Central memory CD8-positive, alpha-beta T cell (primary cell): ENCODE results near the gene CSAD.
A peak's percentile ranks its signal among the peaks of the same experiment; 100 is the strongest.
"Not testable (repeated sequence)": the region's sequence is repeated elsewhere in the genome, so short reads cannot be mapped to it uniquely, and the experiment has no call there.

Experiments
- ATAC-seq: fragments of 150-1000 bp; cut with Tn5 transposase; replicated peaks from 2 replicates; pipeline ENCODE4 v1.10.0; 2022; ENCODE audit warnings: mild to moderate bottlenecking, moderate FRiP score, moderate number of reproducible peaks; ENCODE audit not compliant: poor library complexity, severe bottlenecking; ENCODE audit errors: extremely low read depth
- DNase-seq, 2 donors: peaks; one replicate each; pipeline ENCODE4 v3.0.0; 2021; ENCODE audit warnings: low spot score in 2 of 2
- H3K27ac Mint-ChIP-seq: one replicate; pipeline ENCODE4 v1.8.0; 2022; ENCODE audit warnings: low read depth, mild to moderate bottlenecking, moderate library complexity, mixed read lengths
- H3K27me3 Mint-ChIP-seq: one replicate; pipeline ENCODE4 v1.8.0; 2022; ENCODE audit warnings: mixed read lengths
- H3K36me3 Mint-ChIP-seq: one replicate; pipeline ENCODE4 v1.8.0; 2022; ENCODE audit warnings: mild to moderate bottlenecking, moderate library complexity, mixed read lengths; ENCODE audit not compliant: insufficient read depth
- H3K4me1 Mint-ChIP-seq: one replicate; pipeline ENCODE4 v1.8.0; 2022; ENCODE audit warnings: mixed read lengths
- H3K4me3 Mint-ChIP-seq: one replicate; pipeline ENCODE4 v1.8.0; 2022; ENCODE audit warnings: mild to moderate bottlenecking, moderate library complexity, mixed read lengths
- H3K9me3 Mint-ChIP-seq: one replicate; pipeline ENCODE4 v1.8.0; 2022; ENCODE audit warnings: mixed read lengths

The CSAD gene

GRCh38 chr12:53213348-53213747 lies 32.6 kb upstream of the CSAD start:
- Mint-ChIP-seq H3K4me1 (peaks cover 72% of the 10 kb centered on the region), H3K4me3 (no peak overlapping the region), H3K9me3 (no peaks in the 10 kb centered on the region), H3K36me3 (peaks cover 20% of the 10 kb centered on the region), H3K27ac (peak overlapping the region; percentile 12), H3K27me3 (no peaks in the 10 kb centered on the region)
- peak; percentile 69 for ATAC-seq
- peak; percentile 70 to 84 for DNase-seq

DNA sequence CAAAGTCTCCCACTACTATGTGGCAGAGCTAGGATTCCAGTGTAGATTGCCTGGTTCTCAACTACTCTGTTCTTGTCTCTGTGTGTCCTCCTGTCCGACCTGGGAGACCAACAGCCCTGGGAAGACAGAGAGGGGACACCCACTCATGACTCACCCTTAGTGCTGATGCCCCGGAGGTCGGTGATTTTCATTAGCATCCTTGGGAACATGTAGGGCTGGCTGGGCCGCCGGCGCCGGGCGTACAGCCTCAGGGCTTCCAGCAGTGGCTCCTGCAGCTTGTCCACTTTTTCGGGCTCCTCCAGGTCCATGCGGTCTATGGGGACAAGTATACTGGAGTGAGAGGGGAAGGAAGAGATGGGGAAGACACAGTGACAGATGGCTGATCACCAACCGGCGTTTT lies 32.2 kb upstream of the CSAD start:
- Mint-ChIP-seq H3K4me3 (no peak overlapping the region), H3K27ac (peak overlapping the region; percentile 12), H3K36me3 (peaks cover 23% of the 10 kb centered on the region), H3K4me1 (peaks cover 72% of the 10 kb centered on the region), H3K27me3 (no peaks in the 10 kb centered on the region), H3K9me3 (no peaks in the 10 kb centered on the region)
- ATAC-seq: no peak
- DNase-seq: no peak

GRCh38 chr12:53211476-53212381 lies 31.0 kb upstream of the CSAD start:
- peaks cover 25% of the 10 kb centered on the region for H3K36me3 Mint-ChIP-seq
- DNase-seq: no peak
- H3K4me1 Mint-ChIP-seq: peaks cover 71% of the 10 kb centered on the region
- no peaks in the 10 kb centered on the region for H3K27me3 Mint-ChIP-seq
- peak overlapping the region; percentile 63 for H3K27ac Mint-ChIP-seq
- ATAC-seq: no peak
- no peak overlapping the region for H3K4me3 Mint-ChIP-seq
- H3K9me3 Mint-ChIP-seq: no peaks in the 10 kb centered on the region

- Mint-ChIP-seq H3K9me3 (no peaks in the 10 kb centered on the region), H3K4me3 (no peak overlapping the region), H3K4me1 (peaks cover 71% of the 10 kb centered on the region), H3K27ac (no peak overlapping the region), H3K27me3 (no peaks in the 10 kb centered on the region), H3K36me3 (peaks cover 28% of the 10 kb centered on the region)
- ATAC-seq: no peak
- DNase-seq: no peak
Measured at GRCh38 chr12:53210843-53211242, 30.1 kb upstream of the CSAD start.

GRCh38 chr12:53208877-53209463 lies 28.2 kb upstream of the CSAD start:
- Mint-ChIP-seq H3K27me3 (no peaks in the 10 kb centered on the region), H3K27ac (peak overlapping the region; percentile 86), H3K36me3 (peaks cover 29% of the 10 kb centered on the region), H3K9me3 (no peaks in the 10 kb centered on the region), H3K4me1 (peaks cover 63% of the 10 kb centered on the region), H3K4me3 (peak overlapping the region; percentile 78)
- DNase-seq (no peak), ATAC-seq (no peak)

DNA sequence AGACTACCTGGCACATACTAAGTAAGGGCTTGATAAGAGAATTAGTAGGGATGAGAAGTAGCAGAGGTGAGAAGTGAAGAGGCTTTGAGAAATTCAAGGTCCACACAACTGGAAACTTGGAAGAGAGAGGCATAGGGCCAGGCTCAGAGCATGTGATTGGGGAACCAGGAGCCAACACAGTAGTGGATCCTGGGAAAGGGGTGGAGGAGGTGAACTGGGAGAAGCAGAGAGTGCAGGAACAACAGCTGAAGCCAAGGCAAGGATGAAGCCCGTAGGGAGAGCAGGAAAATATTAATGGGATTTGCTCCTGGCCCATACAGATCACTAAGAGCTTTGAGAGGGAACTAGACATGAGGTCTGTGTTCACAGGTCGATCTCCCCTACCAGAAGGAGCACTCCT lies 27.7 kb upstream of the CSAD start:
- H3K4me3 Mint-ChIP-seq: peak overlapping the region; percentile 78

GRCh38 chr12:53207042-53207441 lies 26.3 kb upstream of the CSAD start, which contains the start of gene ITGB7:
Gene ITGB7, minus strand, starts transcription at chr12:53207251. Its CDS starts 6,808 bp downstream, at chr12:53200443.
- H3K4me1 Mint-ChIP-seq: peaks cover 57% of the 10 kb centered on the region
- peaks cover 33% of the 10 kb centered on the region for H3K36me3 Mint-ChIP-seq

More for the DNA sequence above, 27.7 kb upstream of the CSAD start:
- Mint-ChIP-seq H3K27ac (peak overlapping the region; percentile 86), H3K4me1 (peaks cover 57% of the 10 kb centered on the region), H3K27me3 (no peaks in the 10 kb centered on the region), H3K36me3 (peaks cover 28% of the 10 kb centered on the region), H3K9me3 (no peaks in the 10 kb centered on the region)
- ATAC-seq (no peak), DNase-seq (no peak)

GRCh38 chr12:53205747-53206419 lies 25.2 kb upstream of the CSAD start:
- peak; percentile 69 for ATAC-seq

More at GRCh38 chr12:53207042-53207441, 26.3 kb upstream of the CSAD start, which contains the start of gene ITGB7:
- Mint-ChIP-seq H3K9me3 (no peaks in the 10 kb centered on the region), H3K27me3 (no peaks in the 10 kb centered on the region), H3K4me3 (peak within 1 kb of the TSS; percentile 78), H3K27ac (peak within 1 kb of the TSS; percentile 92)
- peak; percentile 81 for ATAC-seq
- DNase-seq: peak in 1 of 2 donors; percentile 44

DNA sequence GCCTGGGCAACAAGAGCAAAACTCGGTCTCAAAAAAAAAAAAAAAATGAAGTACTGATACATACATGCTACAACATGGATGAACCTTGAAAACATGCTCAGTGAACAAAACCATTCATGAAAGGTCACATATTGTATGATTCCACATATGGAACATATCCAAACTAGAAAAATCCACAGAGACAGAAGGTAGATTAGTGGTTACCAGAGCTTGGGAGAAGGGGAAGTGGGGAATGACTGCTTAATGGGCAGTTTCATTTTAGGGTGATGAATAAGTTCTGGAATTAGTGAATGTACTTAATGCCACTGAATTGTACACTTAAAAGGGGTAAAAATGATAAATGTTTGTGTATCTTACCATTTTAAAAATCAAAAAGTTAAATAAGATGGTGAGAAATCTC lies 23.6 kb upstream of the CSAD start:
- ATAC-seq (no peak), DNase-seq (no peak)
- H3K4me1 Mint-ChIP-seq: peaks cover 71% of the 10 kb centered on the region
- H3K4me3 Mint-ChIP-seq: peak overlapping the region; percentile 78
- no peaks in the 10 kb centered on the region for H3K27me3 Mint-ChIP-seq
- H3K27ac Mint-ChIP-seq: no peak overlapping the region
- H3K36me3 Mint-ChIP-seq: peaks cover 38% of the 10 kb centered on the region
- H3K9me3 Mint-ChIP-seq: no peaks in the 10 kb centered on the region

More at GRCh38 chr12:53205747-53206419, 25.2 kb upstream of the CSAD start:
- H3K27me3 Mint-ChIP-seq: no peaks in the 10 kb centered on the region
- peaks cover 58% of the 10 kb centered on the region for H3K4me1 Mint-ChIP-seq
- peak overlapping the region; percentile 92 for H3K27ac Mint-ChIP-seq
- peaks cover 32% of the 10 kb centered on the region for H3K36me3 Mint-ChIP-seq
- no peaks in the 10 kb centered on the region for H3K9me3 Mint-ChIP-seq
- no peak for DNase-seq
- H3K4me3 Mint-ChIP-seq: peak overlapping the region; percentile 78

- Mint-ChIP-seq H3K4me1 (peaks cover 68% of the 10 kb centered on the region), H3K36me3 (peaks cover 45% of the 10 kb centered on the region)
- H3K9me3 Mint-ChIP-seq, ATAC-seq, H3K27ac Mint-ChIP-seq, H3K4me3 Mint-ChIP-seq, H3K27me3 Mint-ChIP-seq, DNase-seq: not testable (repeated sequence)
Measured at GRCh38 chr12:53202316-53202715, 21.6 kb upstream of the CSAD start.

DNA sequence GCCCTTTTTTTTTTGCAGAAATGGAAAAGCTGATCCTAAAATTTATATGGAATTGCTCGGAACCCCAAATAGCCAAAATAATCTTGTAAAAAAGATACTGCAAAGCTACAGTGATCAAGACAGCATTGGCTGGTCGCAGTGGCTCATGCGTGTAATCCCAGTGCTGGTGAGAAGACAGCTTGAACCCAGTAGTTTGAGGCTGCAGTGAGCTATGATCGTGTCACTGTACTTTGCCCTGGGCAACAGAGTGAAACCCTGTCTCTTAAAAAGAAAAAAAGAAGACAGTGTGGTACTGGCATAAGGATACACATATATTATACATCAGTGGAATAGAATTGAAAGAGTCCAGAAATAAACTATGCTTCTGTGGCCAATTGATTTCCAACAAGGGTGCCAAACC lies 20.9 kb upstream of the CSAD start:
- Mint-ChIP-seq H3K36me3 (peaks cover 47% of the 10 kb centered on the region), H3K27ac (no peak overlapping the region)
- ATAC-seq: no peak

DNA sequence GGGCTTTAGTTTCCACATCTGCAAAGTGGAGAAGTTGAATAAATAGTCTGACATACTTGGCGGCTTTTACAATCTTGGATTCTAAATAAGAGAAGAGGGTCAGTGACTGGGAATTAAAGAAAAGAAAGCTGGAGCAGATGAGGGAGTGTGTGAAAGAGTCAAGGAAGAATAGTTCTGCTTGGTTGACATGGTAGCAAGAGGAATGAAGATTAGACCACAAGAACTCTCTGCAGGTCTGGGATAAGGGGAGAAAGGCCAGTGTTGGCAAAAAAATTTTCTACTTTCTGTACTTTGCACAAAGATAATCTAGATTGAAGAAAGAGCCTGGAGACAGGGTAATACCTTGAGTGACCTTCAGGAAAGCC lies 20.4 kb upstream of the CSAD start:
- Mint-ChIP-seq H3K4me3 (peak overlapping the region; percentile 66), H3K9me3 (no peaks in the 10 kb centered on the region), H3K4me1 (peaks cover 64% of the 10 kb centered on the region), H3K27me3 (no peaks in the 10 kb centered on the region), H3K27ac (peak overlapping the region; percentile 84), H3K36me3 (peaks cover 45% of the 10 kb centered on the region)
- DNase-seq: no peak
- no peak for ATAC-seq

More for the DNA sequence above, 20.9 kb upstream of the CSAD start:
- Mint-ChIP-seq H3K4me3 (no peak overlapping the region), H3K4me1 (peaks cover 68% of the 10 kb centered on the region), H3K27me3 (no peaks in the 10 kb centered on the region), H3K9me3 (no peaks in the 10 kb centered on the region)
- no peak for DNase-seq
